T-helper 1 cell treated with Interleukin-12 subunit alpha and Interleukin-12 subunit beta and Interleukin-4 antibody, amounts not matched to agents 30 μg/mL and 1 μg/mL, for 36 hours (primary cell): Measurements from ENCODE around the gene CSF1R.

Experiments
- H3K27ac Mint-ChIP-seq: one replicate; pipeline ENCODE4 v1.8.0; 2021; ENCODE audit warnings: mild to moderate bottlenecking, mixed read lengths
- H3K27me3 Mint-ChIP-seq: one replicate; pipeline ENCODE4 v1.8.0; 2021; ENCODE audit warnings: low read depth, mixed read lengths
- H3K36me3 Mint-ChIP-seq: one replicate; pipeline ENCODE4 v1.8.0; 2021; ENCODE audit warnings: low read depth, mixed read lengths
- H3K4me1 Mint-ChIP-seq: one replicate; pipeline ENCODE4 v1.8.0; 2021; ENCODE audit warnings: low read depth, mixed read lengths
- H3K4me3 Mint-ChIP-seq: one replicate; pipeline ENCODE4 v1.8.0; 2021; ENCODE audit warnings: mild to moderate bottlenecking, moderate library complexity, mixed read lengths
- H3K9me3 Mint-ChIP-seq: one replicate; pipeline ENCODE4 v1.8.0; 2021; ENCODE audit warnings: mixed read lengths

Gene CSF1R

DNA sequence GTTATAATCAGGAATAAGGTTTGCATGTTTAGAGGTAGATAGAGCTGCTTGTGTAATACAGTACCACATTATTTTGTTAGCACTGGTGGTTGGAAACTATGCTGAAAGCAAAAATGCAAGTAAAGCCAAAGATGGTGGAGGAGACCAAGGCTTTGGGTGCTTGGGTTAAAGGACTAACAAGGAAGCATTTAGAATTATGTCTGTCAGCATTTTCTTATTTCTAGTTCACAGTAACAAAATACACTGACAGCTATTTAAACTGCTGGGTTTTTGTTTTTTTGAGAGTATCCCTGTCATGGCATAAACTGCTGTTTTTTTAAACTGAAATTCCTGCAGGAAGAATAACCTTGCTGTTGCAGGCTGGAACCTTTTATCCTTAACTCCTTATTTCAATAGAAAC is 79.3 kb downstream of the CSF1R start:
- Mint-ChIP-seq H3K27ac (no peak overlapping the region), H3K4me3 (no peak overlapping the region), H3K4me1 (peaks cover 29% of the 10 kb centered on the region), H3K36me3 (peaks cover 43% of the 10 kb centered on the region), H3K9me3 (no peaks in the 10 kb centered on the region), H3K27me3 (no peaks in the 10 kb centered on the region)

GRCh38 chr5:150006318-150006717 is 80.0 kb downstream of the CSF1R start:
- Mint-ChIP-seq H3K9me3 (no peaks in the 10 kb centered on the region), H3K4me3 (no peak overlapping the region), H3K36me3 (peaks cover 46% of the 10 kb centered on the region), H3K4me1 (peaks cover 35% of the 10 kb centered on the region), H3K27me3 (no peaks in the 10 kb centered on the region), H3K27ac (no peak overlapping the region)
